GM12892 (cell line): ENCODE measurements around the gene KRTAP4-4.
"Not testable (repeated sequence)": the region's sequence is repeated elsewhere in the genome, so short reads cannot be mapped to it uniquely, and the experiment has no call there.

Experiments used
- DNase-seq: peaks from one replicate; pipeline ENCODE4 v3.0.0; 2011; ENCODE audit not compliant: insufficient read length
- FAIRE-seq: peaks from 2 replicates; lab custom pipeline; 2011; peaks lifted over from hg19 to GRCh38; lab: Jason Lieb, UNC
- POLR2A ChIP-seq: IDR thresholded peaks from 2 replicates; pipeline ENCODE4 v1.6.1; 2011; ENCODE audit warnings: low read depth, low read length, control low read depth
- POLR2AphosphoS5 ChIP-seq: IDR thresholded peaks from 2 replicates; pipeline ENCODE4 v1.6.1; 2011; ENCODE audit warnings: low read depth, low read length, control low read depth
- TAF1 ChIP-seq: IDR thresholded peaks from 2 replicates; pipeline ENCODE4 v1.6.1; 2011; ENCODE audit warnings: low read depth, mild to moderate bottlenecking, control low read depth, low read length, borderline replicate concordance

Gene KRTAP4-4

GRCh38 chr17:41118721-41119120 lies 41.8 kb downstream of the KRTAP4-4 start:
- FAIRE-seq = no peak
- TF ChIP-seq TAF1 = no peak
- TF ChIP-seq POLR2AphosphoS5 = no peak
- TF ChIP-seq POLR2A = no peak
- DNase-seq = no peak

GRCh38 chr17:41117846-41118386 lies 42.6 kb downstream of the KRTAP4-4 start, which contains the start of gene KRTAP4-11:
Gene KRTAP4-11 (minus strand): TSS chr17:41118373. CDS start chr17:41118315, 58 bp downstream.
- not testable (repeated sequence) for FAIRE-seq, DNase-seq

DNA sequence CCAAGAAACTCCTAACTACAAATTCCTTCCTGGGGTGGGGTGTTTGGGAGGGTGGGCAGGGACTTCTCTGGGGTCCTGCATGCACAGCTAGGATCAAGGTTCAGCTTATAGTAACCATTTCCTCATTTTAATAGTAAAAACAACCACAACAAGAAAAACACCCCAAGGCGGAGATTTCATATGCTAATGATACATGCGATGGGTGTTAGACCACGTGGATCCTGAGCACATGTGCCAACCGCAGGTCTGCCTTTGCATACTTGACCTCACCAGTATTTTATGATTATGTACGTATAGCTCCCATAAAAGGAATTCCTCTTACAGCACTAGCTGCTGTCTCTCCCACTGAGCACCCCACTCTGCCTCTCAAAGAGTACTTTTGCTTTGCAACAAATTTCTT lies 44.3 kb downstream of the KRTAP4-4 start:
- TF ChIP-seq TAF1 (no peak), POLR2A (no peak), POLR2AphosphoS5 (no peak)
- DNase-seq = no peak
- no peak for FAIRE-seq

DNA sequence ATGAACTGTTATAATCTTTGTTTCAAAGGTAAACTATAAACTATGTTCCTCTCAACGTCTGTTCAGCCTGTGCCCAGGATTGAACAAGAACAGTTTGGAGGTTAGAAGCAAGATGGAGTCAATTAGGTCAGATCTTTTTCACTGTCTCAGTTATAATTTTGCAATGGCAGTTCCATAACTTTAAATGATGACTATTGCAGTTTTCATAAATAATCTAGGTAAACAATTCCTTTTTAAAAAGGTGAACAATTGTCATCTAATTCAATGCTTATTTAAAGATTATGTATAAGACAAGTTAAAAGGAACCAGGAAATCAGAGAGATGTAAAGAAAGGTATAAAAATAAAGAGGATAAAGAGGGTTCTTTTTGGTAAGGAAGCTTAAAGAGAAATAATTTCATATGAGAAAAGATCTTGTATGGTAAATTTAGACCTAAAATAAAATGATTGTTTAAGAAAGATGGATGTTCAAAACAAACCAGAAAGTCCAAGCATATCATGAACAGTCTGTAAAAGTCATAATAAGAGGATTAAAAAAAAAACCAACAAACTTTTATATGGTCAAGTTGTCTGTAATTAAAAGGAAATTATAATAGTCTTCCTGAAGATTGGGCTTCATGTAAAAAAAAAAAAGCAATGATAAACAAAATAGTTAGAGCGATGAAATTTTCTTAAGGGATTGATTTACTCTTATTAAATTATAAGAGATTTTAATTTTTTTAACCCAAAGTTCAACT lies 49.2 kb downstream of the KRTAP4-4 start:
- TF ChIP-seq POLR2A = no peak
- TF ChIP-seq POLR2AphosphoS5 = no peak
- TF ChIP-seq TAF1 = no peak
- FAIRE-seq (no peak), DNase-seq (no peak)
